ENCODE results near the gene KCNMA1.
A peak's percentile ranks its signal among the peaks of the same experiment; 100 is the strongest.

The KCNMA1 gene

DNA sequence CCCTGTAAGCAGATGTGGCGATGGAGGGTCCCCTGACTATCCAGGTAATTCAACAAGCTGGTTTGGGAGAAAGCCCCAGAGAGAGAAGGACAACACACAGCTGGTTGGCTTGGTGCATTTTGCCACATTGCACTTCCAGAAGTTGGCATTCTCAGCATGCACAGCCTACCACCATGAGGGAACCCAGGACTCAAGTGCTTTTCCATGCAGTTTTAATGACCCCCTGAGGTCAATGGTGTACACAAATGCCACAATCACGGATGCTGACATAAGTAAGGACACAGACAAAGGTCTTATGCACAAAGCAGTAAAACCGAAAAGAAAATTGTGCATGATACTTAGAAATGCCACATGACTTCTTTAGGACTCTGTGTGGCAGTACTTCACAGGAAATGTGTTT, 645.1 kb downstream of the KCNMA1 start:
- no peak for DNase-seq (ENCODE audit: low read depth, low spot score)

DNA sequence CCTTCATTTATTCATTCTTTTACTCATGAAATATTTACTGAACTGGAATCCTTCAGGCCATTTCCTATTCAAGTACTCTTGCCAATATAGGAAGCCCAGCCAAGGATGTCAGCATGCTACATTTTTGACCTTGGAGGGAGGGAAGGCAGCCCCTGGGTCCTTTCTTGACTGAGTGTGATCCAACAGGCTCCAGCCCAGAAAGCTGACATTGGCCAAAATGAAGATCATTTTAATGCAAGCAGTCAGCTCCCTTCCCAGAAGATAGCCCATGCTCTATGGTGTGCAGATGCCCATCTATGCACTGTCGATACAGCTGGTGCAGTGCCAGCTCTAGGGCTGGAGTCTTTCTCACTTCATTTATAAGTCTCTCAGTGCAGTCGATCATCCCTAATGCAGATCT, 646.0 kb downstream of the KCNMA1 start:
- DNase-seq (ENCODE audit: low read depth, low spot score): no peak

DNA sequence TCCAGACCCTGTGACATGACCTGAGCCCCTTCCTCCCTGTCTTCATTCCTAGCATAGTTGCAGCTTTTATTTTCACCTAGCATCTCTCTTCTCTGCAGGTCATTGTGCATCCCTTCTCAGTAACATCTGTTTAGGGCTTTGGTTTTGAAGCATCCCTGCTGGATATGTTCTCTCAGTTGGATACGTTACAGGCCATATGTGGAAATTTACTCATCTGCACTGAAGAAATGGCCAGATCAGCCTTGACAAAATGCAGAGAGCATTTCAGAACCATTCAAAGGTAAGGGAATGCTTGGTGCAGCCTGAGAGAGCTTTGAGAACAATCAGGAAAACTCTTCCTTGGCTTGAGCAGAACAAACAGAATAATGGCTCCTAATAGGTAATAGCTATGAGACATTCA, 647.0 kb downstream of the KCNMA1 start:
- no peak for DNase-seq (ENCODE audit: low read depth, low spot score)

DNA sequence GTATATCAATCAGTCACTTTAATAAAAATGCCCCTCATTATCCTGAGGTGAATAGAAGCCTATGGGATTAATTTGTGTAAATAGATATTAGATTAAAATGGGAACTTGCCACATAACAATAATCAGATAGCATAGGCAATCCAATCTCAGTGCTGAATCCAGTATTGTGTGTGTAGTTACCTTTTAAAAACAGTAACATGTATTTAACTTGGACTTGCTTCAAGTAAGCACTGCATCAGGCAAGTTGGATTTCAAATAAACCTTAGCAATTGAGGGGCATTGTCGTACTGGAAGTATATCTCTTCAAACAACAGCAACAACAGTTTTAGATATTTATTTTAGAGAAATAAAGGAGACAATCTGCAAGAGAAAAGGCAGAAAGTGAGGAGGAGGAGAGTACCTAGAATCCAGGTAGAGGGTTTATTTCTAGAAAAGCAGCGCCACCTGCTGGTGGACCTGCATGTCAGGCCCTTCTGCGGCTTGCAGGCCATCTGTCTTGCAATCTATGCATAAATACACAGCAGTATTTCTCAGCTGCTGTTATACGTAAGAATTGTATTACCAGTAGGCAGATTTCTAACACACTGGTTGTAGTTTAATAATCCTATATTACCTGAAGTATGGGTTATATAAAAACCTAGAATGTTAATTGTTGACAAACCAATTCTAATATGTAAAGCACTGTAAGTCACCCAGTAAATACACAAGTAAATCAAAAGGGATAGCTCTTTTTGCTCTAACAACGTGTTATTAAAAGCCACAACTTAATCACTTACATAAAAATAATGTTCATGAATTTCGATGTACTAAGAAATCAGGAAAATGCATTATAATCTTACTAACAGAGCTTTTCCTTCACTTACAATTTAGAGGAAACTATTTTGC, 652.8 kb downstream of the KCNMA1 start:
- DNase-seq (ENCODE audit: low read depth, low spot score): peak; percentile 80

DNA sequence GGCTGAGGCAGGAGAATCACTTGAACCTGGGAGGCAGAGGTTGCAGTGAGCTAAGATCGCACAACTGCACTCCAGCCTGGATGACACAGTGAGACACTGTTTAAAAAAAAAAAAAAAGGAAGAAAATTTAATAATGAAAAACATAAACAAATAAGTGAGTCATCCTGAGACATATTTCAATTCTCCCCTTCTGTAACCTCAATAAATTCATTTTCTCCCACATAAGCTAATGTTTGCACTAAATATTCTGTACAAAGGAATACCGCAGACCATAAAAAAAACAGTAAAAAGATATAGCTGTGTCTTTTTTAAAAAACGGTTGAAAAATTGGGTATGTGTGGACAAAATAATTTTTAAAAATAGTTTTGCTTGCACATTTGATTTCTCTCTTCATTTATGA, 654.0 kb downstream of the KCNMA1 start:
- DNase-seq (ENCODE audit: low read depth, low spot score): no peak

DNA sequence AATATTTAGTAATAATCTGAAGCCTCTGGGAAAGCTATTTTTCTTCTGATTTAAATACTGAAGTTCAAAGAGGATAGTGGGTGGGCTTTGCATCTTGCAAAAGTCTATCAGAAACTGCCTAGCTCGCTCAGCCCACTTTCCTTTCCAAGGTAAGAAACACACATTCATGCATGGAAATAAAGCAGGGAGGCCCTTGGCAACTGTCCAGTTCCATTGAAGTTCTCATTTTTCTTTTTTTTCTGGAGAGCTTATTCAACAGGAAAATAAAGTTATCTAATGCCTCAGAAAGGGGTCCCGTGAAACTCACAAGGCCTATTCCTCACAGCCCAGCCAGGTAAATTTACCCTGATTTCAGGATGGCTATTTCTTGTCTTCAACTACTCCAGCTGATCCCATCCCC, 654.9 kb downstream of the KCNMA1 start:
- DNase-seq (ENCODE audit: low read depth, low spot score): no peak

DNA sequence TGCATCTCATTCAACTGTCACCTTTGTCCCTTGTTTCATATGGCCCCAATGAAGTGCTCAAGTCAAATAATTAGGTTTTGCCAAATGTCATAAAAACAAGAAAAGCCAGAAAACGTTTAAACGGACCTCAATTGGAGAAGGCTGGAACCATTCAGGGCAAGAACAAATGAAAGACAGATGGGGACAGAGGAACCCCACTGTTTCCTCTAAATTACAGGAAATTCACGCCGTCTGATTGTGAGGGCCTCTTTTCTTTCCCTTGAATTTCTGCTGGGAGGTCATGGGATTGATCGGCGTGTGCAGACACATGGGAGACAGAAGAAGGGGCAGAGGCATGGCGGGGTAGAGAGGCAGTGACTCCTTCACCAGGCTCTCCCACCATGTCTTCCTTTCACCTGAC, 656.4 kb downstream of the KCNMA1 start:
- no peak for DNase-seq (ENCODE audit: low read depth, low spot score)

DNA sequence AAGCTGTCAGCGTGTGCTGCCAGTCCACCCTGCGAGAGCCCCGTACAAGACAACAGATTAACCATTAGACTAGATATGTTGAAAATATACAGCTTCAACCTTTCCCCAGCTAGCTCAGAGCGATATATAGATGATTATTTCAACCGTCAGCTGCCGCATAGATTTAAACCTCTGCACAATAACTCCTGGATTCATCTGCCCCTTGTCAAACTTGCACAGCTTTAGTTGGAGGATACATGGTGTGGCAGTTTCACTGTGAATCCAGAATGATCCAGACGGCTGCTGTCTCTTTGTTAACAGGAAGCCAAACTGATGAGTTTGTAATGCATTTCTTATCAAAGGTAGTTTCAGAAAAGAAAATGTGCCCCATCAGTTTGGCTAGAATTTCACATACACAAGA, 659.7 kb downstream of the KCNMA1 start:
- no peak for DNase-seq (ENCODE audit: low read depth, low spot score)

DNA sequence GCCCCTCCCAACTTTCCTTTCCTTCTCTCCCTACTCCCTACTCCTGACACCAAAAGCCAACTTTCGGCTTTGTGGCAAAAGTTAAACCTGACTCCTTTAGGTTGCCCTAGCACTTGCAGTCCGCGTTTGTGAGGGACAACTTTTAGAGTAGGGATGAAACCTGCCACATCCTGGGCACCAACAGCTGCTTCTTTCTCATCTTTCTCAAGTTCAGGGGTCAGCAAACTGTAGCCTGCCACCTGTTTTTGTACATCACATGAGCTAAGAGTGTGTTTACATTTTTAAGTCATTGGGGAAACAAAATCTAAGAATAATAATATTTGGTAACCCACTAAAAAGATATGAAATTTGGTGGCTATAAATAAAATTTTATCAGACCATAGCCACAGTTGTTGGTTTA, 660.6 kb downstream of the KCNMA1 start:
- DNase-seq (ENCODE audit: low read depth, low spot score): no peak

DNA sequence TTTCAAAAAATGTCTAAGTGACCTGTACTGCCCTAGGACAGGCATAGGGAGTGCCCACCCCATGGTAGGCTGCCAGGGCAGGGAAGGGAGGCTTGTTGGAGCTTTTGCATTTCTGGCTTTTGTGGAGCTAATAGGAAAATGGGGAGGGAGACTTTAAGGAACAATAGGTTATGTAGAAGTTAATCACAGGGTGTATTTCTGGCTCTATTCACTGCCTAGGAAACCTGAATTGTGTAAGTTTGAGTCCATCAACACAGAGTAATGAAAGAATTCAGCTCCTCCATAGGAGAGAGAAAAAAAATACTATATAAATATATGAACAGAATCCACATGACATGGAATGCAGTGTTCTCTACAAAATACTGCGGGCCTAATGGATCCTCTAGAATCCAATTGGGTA, 661.5 kb downstream of the KCNMA1 start:
- no peak for DNase-seq (ENCODE audit: low read depth, low spot score)

DNA sequence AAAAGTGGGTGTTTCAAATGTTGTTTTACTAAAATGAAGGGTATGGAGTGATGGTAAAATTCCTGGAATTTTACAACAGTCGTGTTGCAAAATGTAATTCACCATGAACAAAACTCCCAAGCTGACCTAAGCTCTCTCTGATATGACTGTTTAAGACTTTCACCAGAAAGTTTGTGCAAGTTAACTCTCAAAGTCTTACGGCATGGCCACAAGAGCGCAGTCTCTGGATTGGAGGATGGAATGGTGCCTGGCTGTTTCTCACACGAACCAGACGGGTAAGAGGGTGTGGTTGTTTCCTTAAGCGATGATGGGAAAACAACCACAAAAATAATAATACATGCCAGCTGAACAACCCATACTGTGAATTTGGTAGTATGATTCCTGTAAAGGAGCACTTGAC, 662.5 kb downstream of the KCNMA1 start:
- DNase-seq (ENCODE audit: low read depth, low spot score): no peak

DNA sequence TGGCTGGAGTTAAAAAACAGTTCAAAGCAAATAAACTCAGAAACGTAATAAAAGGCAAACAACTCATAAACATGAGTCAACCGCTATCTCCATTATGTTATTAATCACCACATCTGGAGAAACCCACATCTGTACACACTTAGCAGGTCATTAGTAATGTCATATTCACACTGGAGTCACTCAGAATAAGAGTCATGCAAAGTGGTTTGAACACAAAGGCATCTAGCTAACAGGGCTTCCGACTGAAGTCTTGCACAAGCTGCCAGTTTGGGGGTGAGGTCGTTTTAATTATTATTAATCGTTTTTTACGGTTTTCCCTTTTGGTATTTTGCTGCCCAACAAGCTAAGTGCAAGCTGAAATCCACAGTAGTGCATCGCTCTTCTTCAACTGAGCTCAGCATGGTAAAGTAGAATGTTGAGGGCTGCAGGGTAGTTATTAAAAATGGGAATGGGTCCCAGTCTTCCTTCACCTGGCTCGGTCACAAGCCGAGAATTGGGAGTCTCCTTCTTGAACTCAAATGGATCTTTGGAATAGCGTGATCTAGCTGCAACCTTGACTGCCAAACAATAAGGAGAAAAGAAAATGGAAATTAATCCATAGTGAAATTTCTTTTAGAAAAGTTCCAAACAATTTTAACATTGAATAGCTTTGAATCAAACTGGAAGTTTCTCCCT, 663.5 kb downstream of the KCNMA1 start:
- DNase-seq (ENCODE audit: low read depth, low spot score): no peak

DNA sequence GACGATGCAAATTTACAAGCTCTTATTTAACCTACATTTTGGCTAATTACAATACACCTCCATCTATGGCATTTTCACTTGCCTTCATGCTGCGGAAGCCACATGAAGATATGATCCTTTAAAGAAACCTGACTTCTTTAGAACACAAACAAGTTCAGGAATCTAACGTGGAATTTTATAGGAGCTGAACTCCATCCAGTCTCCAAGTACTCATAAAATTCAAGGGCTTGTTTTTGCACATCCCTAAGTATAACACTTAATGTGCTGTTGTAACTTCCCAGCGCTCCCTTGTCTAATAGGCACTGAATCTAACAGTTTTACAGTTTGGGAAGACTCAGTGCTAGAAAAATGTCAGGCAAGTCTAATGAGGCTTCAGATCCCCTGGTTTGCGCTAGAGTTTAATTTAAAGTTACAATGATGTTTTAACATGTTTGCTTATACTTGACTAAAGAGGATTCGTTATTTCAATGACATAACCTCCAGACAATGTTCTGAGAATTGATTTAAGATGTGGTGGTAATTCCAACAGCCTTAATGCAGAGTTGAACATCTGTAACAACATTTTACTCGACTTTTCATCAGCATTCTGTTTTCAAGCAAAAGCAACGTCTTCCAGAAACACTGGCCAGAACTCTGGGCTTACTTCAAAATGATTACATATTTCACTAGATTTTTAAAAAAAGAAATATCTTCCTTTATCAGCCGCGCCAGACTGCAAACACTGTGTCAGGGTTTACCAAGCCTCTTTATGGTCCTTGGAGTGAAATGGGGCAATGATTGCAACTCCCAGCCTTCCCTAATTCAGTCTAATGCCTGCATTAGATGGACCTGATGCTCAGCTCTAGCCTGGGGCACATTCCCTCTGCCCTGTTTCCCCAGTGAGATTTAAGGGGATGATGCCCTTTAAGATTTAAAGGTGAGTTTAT, 664.3 kb downstream of the KCNMA1 start:
- no peak for DNase-seq (ENCODE audit: low read depth, low spot score)

DNA sequence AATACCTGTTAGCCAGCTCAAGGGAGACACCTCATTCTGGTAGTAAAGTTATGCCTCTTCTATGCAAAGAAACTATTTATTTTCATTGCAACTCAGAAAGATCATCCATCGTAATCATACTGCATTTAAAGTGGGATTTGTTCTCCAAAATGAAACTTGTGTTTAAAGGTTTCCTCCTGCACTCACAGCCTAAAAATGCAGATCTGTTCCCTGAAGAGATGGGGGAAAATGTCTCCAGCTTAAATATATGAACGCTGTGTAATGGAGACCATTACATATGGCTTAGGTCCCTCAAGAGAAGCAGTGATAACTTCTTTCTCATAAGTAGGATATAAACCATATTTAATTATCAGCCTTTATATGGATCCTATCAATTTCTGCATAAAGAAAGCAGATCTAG, 665.1 kb downstream of the KCNMA1 start:
- DNase-seq (ENCODE audit: low read depth, low spot score): no peak

DNA sequence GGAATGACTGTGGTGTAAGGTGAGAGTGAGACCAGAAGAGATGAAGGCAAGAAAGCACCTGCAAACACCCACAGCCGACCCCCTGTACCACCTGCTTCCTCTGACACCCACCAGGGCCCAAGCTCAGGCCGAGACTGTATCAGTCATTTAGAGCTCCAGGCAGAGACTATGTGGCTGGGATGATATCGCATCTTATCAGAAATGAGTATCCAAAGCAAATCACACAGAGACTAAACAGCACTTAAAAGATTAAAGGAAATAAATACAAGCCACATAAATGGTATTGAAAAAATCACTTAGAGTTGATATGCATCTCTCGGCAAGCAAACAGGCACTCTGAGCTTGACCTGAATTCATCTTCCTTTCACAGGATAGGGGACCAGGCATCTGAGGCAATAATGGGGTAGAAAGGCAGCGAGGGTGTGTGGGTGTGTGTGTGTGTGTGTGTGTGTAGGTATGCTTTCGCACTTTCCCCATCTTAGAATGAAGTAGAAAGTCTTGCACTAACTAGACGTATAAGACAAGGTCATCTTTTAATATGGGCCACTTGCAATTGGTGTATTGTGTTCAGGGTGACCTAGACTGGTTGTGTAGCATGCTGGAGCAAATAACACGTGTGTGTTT, 665.9 kb downstream of the KCNMA1 start:
- no peak for DNase-seq (ENCODE audit: low read depth, low spot score)

DNA sequence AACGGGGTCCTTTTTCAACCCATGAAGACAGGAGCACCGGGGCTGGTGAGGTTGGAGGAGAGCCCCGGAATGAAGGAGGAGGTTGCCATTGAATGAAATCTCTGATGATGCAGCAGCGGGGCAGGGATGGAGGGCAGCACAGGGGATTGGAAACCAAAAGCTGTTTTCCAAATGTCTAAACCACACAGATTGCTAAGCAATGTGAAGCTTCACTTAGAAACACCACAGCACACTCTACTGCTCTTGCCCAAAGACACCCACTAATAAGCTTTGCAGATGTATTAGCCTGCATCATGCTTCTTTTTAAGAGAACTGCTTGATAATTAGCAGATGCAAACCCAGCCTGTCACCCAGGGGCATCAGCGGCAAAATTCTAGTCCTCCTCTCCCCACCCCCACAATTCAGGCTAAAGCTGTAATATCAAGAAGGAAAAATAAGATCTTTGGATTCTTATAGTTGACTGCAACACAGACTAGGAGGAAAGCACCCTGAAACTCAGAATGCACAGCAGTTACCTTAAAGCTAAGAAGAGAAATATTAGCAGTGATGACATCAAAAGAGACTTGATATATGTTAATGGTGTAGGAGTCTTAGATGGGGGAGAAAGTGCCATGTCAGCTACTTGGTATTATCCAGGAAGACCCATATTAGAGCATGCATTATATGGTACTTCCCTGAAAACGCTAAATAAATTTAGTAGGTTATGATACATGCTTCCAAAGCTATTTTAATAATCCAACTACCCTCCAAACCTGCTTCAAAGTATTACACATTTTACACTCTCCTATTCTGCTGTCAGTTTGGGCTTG, 666.7 kb downstream of the KCNMA1 start:
- DNase-seq (ENCODE audit: low read depth, low spot score): no peak

DNA sequence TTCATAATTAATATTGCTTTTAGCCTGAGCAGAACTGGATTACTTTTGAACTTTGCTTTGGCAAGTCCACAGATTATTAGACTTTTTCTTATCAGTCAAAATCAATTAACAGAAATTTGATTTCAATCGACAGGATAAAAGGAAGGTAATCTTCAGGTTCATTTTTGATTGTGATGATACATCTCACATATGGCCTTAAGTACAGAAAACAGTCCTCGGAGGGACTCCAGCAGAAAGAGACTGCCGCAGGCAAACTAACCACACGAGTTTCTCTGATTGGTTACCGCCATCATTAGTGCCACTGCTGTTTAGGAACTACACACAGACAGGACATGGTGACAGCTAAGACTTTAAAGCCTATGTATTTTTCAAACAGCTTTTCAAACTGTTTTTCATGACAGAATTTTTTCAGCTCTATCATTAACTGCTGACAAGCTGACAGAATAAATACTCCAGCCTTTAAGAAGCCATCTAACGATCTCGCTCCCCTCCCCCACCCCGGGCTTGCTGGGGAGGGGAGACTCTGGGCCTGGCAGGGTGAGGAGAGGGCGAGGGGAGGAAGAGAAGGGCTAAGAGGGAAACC, 668.2 kb downstream of the KCNMA1 start:
- DNase-seq (ENCODE audit: low read depth, low spot score): no peak

DNA sequence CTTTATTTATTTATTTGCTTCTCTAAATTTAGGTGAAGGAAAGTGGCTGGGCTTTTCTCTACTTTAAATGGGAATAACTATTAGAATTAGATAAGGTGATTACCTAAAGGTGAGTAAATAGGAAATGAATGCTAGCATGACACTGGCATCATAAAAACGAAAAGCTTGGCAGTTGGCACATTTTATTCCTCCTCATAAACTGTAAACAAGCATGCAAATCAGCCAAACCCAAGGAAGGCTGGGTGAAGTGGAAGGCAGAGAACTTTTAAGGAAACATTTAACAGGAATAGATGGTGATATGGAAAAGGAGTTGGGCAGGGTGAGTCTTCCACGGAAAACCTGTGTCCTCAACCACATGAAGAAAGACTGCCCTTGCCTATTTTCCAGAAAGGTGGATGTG, 669.1 kb downstream of the KCNMA1 start:
- DNase-seq (ENCODE audit: low read depth, low spot score): no peak

DNA sequence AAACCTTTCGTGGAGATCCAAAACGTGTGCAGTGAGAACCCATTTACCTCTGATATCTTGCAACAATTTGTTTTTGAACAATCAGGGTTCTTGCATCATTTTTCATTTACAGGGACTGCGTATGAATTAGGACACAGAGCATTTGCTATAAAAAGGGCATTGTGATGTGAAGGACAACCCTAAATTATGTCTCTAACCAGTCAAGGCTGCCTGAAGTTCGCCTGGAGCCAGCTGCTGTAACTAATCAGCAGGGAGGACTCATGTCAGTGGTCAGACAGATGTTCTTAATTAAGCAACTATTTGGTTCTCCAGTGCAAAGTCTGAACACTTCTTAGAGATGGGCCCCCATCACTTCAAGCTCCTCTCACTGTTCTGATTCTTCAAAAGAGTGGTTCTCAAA, 674.8 kb downstream of the KCNMA1 start:
- DNase-seq (ENCODE audit: low read depth, low spot score): no peak

DNA sequence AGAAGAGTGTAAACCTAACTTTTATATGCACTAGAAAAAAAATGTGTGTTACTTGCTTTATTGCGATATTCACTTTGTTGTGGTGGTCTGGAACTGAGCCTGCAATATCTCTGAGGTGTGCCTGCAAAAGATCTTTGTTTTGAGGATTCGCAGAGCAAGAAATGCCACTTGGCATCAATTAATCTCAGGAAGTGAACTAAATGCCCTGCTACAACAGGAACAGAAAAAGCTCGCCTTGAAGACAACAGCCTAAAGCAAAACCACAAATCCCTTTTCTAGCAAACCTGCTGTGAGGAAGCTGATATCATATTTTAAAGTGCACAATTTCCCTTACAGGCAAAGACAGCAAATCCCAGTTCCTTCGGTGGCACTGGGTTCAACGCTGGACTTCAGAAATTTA, 675.8 kb downstream of the KCNMA1 start:
- no peak for DNase-seq (ENCODE audit: low read depth, low spot score)

DNA sequence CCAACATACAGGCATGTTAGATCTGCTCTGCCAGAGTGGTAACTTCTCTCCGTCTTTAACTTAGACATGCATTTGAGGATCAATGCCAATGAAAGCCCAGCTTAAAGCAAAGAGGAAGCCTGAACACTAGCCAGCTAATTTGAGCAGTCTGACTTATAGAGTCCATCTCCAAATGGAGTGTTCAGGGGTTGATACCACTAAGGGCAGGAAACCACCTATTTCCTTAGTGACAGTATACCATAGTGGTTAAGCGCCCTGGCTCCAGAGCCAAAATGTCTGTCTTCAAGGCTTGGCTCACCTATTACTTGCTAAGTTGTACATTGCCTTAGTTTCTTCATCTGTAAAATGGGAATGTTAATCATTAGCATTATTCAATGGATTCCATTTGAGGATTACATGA, 678.5 kb downstream of the KCNMA1 start:
- DNase-seq (ENCODE audit: low read depth, low spot score): no peak

Measured in ELF-1 (cell line).